Astrocyte of the cerebellum (primary cell): ENCODE measurements around the gene CTU2.
A peak's percentile ranks its signal among the peaks of the same experiment; 100 is the strongest.

Experiments used
- DNase-seq: peaks from one replicate; pipeline ENCODE4 v3.0.0-alpha.2; 2011; ENCODE audit warnings: low read depth
- H3K4me3 ChIP-seq: 2 replicates; pipeline ENCODE4 v1.5.1; 2011; ENCODE audit warnings: mild to moderate bottlenecking, low read depth, low read length, moderate library complexity
- CTCF ChIP-seq: IDR thresholded peaks from 2 replicates; pipeline ENCODE4 v1.5.1; 2012; ENCODE audit warnings: low read length, low read depth, moderate library complexity, mild to moderate bottlenecking; ENCODE audit errors: missing control alignments
- in situ Hi-C: cut with HindIII; loops from 2 replicates; pipeline ENCODE4 v1.10.0; 2017; ENCODE audit warnings: low sequenced_read_pairs

Gene CTU2

GRCh38 chr16:88681084-88681680 is 25.1 kb upstream of the CTU2 start:
- peak; percentile 17 for TF ChIP-seq CTCF
- DNase-seq: no peak
- H3K4me3 ChIP-seq: no peak overlapping the region
- in situ Hi-C loops: no loop called here

- no peak for DNase-seq
- H3K4me3 ChIP-seq: no peak overlapping the region
- TF ChIP-seq CTCF: no peak
- in situ Hi-C loops: no loop called here
These were observed 24.4 kb upstream of the CTU2 start for GRCh38 chr16:88681709-88682451.

- no peak for TF ChIP-seq CTCF
- in situ Hi-C loops: no loop called here
- DNase-seq: no peak
- H3K4me3 ChIP-seq: no peak overlapping the region
These were observed 21.6 kb upstream of the CTU2 start for GRCh38 chr16:88684569-88685155.

GRCh38 chr16:88685156-88686061 is 20.9 kb upstream of the CTU2 start:
- H3K4me3 ChIP-seq: peak overlapping the region; percentile 32
- peak; percentile 69 for TF ChIP-seq CTCF
- no peak for DNase-seq
- in situ Hi-C loops: no loop called here

GRCh38 chr16:88686062-88686438 is 20.3 kb upstream of the CTU2 start:
- in situ Hi-C loops: no loop called here
- TF ChIP-seq CTCF: no peak
- H3K4me3 ChIP-seq: peak overlapping the region; percentile 32
- DNase-seq: no peak
